Measurements from ENCODE around the gene LCE3E.
"Not testable (repeated sequence)": the region's sequence is repeated elsewhere in the genome, so short reads cannot be mapped to it uniquely, and the experiment has no call there.

LCE3E gene, protein sequence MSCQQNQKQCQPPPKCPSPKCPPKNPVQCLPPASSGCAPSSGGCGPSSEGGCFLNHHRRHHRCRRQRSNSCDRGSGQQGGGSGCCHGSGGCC

DNA sequence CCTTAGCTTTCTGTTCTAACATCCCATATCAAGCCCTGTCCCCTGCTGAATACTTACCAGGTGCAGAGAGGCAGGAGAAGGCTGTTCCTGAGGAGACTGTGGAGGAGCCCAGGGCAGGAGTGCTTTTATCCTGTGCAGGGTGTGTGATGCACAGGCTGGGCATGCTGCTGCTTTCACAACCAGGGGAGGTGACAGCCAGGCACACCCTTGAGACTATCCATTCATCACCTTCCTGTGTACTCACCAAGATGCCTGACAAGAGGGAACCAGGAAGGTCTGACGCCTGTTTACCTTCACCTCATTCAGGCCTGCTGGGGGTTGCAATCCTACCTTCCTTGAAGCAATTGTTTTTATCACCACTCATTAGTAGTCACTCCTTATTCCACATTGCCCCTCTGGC is at the start of gene LCE3E:
TSS of gene LCE3E (minus strand) at position 100 of the 400 bp plus-strand sequence. CDS start 572 bp downstream, outside the sequence.
- TF ChIP-seq, protein P1, sequence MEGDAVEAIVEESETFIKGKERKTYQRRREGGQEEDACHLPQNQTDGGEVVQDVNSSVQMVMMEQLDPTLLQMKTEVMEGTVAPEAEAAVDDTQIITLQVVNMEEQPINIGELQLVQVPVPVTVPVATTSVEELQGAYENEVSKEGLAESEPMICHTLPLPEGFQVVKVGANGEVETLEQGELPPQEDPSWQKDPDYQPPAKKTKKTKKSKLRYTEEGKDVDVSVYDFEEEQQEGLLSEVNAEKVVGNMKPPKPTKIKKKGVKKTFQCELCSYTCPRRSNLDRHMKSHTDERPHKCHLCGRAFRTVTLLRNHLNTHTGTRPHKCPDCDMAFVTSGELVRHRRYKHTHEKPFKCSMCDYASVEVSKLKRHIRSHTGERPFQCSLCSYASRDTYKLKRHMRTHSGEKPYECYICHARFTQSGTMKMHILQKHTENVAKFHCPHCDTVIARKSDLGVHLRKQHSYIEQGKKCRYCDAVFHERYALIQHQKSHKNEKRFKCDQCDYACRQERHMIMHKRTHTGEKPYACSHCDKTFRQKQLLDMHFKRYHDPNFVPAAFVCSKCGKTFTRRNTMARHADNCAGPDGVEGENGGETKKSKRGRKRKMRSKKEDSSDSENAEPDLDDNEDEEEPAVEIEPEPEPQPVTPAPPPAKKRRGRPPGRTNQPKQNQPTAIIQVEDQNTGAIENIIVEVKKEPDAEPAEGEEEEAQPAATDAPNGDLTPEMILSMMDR (IDR thresholded peaks at IDR 0.05; ENCODE audit: borderline replicate concordance, insufficient read depth, low read depth, low read length): no peak
- no peak within 1 kb of the TSS for H3K4me3 ChIP-seq (ENCODE audit: low read depth, low read length)

GRCh38 chr1:152613511-152613910 is 46.9 kb upstream of the LCE3E start, which contains the start of gene LCE3B:
TSS of gene LCE3B (plus strand) at chr1:152613811. CDS start at chr1:152613811, 0 bp downstream.
- no peak within 1 kb of the TSS for H3K4me3 ChIP-seq (ENCODE audit: low read depth, low read length)

DNA sequence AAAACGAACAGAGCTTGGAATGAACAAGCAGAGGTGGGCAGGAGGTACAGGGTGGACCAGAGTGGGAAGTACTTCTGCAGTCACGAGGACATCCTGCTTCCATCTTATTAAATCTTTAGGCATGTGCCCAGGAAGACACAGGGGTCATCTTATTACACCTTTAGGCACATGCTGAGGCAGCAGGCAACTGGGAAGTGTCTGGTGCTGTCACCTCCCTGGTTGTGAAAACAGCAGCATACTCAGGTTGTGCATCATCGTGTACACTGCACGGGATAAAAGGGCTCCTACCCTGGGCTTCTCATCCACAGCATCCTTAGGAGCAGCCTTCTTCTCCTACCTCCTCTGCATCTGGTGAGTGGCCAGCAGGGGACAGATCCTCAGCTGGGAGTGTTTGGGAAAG is 33.4 kb upstream of the LCE3E start, which contains the start of gene LCE3C:
TSS of gene LCE3C (plus strand) at position 301 of the 400 bp plus-strand sequence. CDS start 498 bp downstream, outside the sequence.
- TF ChIP-seq, protein P1 (IDR thresholded peaks at IDR 0.05; ENCODE audit: borderline replicate concordance, insufficient read depth, low read depth, low read length): no peak

More at GRCh38 chr1:152613511-152613910, 46.9 kb upstream of the LCE3E start, which contains the start of gene LCE3B:
- TF ChIP-seq, protein P1 (IDR thresholded peaks at IDR 0.05; ENCODE audit: borderline replicate concordance, insufficient read depth, low read depth, low read length): no peak

GRCh38 chr1:152596986-152597385 is 30.4 kb upstream of the LCE3E start:
- no peak overlapping the region for H3K4me3 ChIP-seq (ENCODE audit: low read depth, low read length)
- TF ChIP-seq, protein P1 (IDR thresholded peaks at IDR 0.05; ENCODE audit: borderline replicate concordance, insufficient read depth, low read depth, low read length): no peak

More for the DNA sequence above, 33.4 kb upstream of the LCE3E start, which contains the start of gene LCE3C:
- H3K4me3 ChIP-seq (ENCODE audit: low read depth, low read length): no peak within 1 kb of the TSS

DNA sequence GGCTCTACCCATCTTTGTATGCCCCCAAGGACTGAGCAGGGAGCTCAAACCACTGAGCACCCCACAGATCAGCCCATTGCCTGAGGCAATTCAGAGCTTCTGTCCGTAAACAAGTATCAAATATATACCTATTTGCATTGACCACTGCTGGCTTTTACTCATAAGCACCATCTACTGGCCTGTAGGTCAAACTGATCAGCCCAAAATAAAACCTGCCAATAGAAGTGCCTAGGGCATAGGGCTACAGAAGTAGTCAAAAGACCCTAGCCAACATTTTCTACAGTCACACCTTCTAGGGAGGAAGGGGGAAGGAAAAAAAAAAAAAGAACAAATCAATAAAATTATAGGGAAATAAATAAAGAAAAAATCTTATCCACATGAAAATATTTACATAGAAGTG is 19.0 kb upstream of the LCE3E start:
- TF ChIP-seq, protein P1 (IDR thresholded peaks at IDR 0.05; ENCODE audit: borderline replicate concordance, insufficient read depth, low read depth, low read length): peak; percentile 35; the same call in 1 of the 2 replicates
- H3K4me3 ChIP-seq (ENCODE audit: low read depth, low read length): no peak overlapping the region

DNA sequence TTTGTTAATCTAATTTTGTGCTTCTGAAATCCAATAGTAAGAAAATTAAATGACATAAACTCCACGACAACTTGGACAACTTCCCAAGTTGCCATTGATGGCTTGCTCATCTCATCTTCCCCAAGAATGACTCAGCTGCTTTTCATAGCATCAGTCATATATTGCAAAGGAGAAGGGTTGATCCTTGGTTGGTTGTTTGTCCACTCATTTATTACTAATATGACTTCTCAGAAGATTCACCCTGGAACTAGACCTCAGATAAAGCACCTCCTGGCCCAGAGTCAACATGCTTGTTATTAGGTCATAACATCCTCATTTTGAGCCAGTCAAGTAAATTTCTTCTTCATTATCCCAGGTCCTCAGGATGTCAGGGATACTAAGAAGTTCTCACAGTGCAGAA is 16.1 kb upstream of the LCE3E start:
- H3K4me3 ChIP-seq (ENCODE audit: low read depth, low read length): no peak overlapping the region
- TF ChIP-seq, protein P1 (IDR thresholded peaks at IDR 0.05; ENCODE audit: borderline replicate concordance, insufficient read depth, low read depth, low read length): no peak

DNA sequence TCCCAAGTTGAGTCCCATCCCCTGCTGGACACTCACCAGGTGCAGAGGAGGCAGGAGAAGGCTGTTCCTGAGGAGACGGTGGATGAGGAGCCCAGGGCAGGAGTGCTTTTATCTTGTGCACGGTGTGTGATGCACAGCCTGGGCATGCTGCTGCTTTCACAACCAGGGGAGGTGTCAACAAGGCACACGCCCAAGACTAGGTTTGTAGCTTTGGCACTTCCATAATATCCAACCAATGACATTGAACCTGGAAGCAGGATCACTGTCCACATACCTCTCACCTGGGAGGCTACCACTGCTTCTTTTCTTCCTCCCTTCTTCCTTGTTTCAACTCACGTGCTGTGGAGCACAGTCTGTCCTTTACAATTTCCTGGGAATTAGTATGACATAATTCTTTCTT is 13.9 kb upstream of the LCE3E start, which contains the start of gene LCE3D:
TSS of gene LCE3D (minus strand) at position 84 of the 400 bp plus-strand sequence. CDS start 580 bp downstream, outside the sequence.
- H3K4me3 ChIP-seq (ENCODE audit: low read depth, low read length): no peak within 1 kb of the TSS
- TF ChIP-seq, protein P1 (IDR thresholded peaks at IDR 0.05; ENCODE audit: borderline replicate concordance, insufficient read depth, low read depth, low read length): no peak

GRCh38 chr1:152579526-152579925 is 12.9 kb upstream of the LCE3E start:
- H3K4me3 ChIP-seq (ENCODE audit: low read depth, low read length): not testable (repeated sequence)

Measured in GM12875 (cell line).